ENCODE measurements around the gene CCDC102B. TPM values are rescaled to one million over a fixed set of nuclear protein-coding genes. Genes with fewer than 3 reads are reported as not detected.

Gene CCDC102B
- total RNA-seq, result under 1 TPM; 0.34 to 1.00 TPM

GRCh38 chr18:68797871-68798270, at the start of gene CCDC102B:
CCDC102B (plus strand) TSS chr18:68798080; CDS start chr18:68836764, 38,684 bp downstream.

Small RNAs within 50 kb of the gene (small RNA-seq; reads per million reads assigned to genes)
- gene RNU6-39P, result 1.4 to 3.1 reads per million in 2 donors

Other genes starting within 250 kb of the CCDC102B start
- 10 to 100 TPM; 45.1 to 69.9 TPM for gene TMX3, start 83.0 kb upstream of the CCDC102B start, total RNA-seq